Smooth muscle cell (in vitro differentiated cells): ENCODE results near the gene KLF2. TPM values are rescaled to one million over a fixed set of nuclear protein-coding genes. Genes with fewer than 3 reads are reported as not detected.

ENCODE experiments used
- DNase-seq: peaks from one replicate; lab custom pipeline; 2025; ENCODE audit not compliant: unreplicated experiment; lab: John Stamatoyannopoulos, UW
- H2AFZ ChIP-seq: fragments of 200-600 bp; sonication (generic); 2 replicates; pipeline ENCODE4 v1.6.0; 2016; ENCODE audit warnings: antibody characterized with exemption, low read depth, mild to moderate bottlenecking
- H3F3A ChIP-seq: fragments of 200-600 bp; sonication (generic); 2 replicates; pipeline ENCODE4 v1.6.0; 2017; ENCODE audit warnings: antibody characterized with exemption, low read depth
- H3K27ac ChIP-seq: fragments of 200-600 bp; sonication (generic); 2 replicates; pipeline ENCODE4 v1.5.1; 2016; ENCODE audit warnings: low read depth, mild to moderate bottlenecking
- H3K27me3 ChIP-seq: fragments of 200-600 bp; sonication (generic); 2 replicates; pipeline ENCODE4 v1.6.1; 2016; ENCODE audit warnings: low read depth, mild to moderate bottlenecking
- H3K36me3 ChIP-seq: fragments of 200-600 bp; sonication (generic); 2 replicates; pipeline ENCODE4 v1.5.1; 2016; ENCODE audit warnings: low read depth
- H3K4me1 ChIP-seq: fragments of 200-600 bp; sonication (generic); 2 replicates; pipeline ENCODE4 v1.5.1; 2016; ENCODE audit warnings: low read depth
- H3K4me2 ChIP-seq: fragments of 200-600 bp; sonication (generic); 2 replicates; pipeline ENCODE4 v1.6.0; 2016; ENCODE audit warnings: mild to moderate bottlenecking
- H3K4me3 ChIP-seq: fragments of 200-600 bp; sonication (generic); 2 replicates; pipeline ENCODE4 v1.5.1; 2016; ENCODE audit warnings: mild to moderate bottlenecking
- H3K79me2 ChIP-seq: fragments of 200-600 bp; sonication (generic); 2 replicates; pipeline ENCODE4 v1.6.0; 2016; ENCODE audit warnings: low read depth, mild to moderate bottlenecking
- H3K9ac ChIP-seq: fragments of 200-600 bp; sonication (generic); 2 replicates; pipeline ENCODE4 v1.6.0; 2016; ENCODE audit warnings: low read depth
- H3K9me3 ChIP-seq: fragments of 200-600 bp; sonication (generic); replicated peaks from 2 replicates; pipeline ENCODE4 v1.5.1; 2016; ENCODE audit warnings: low read depth
- H4K20me1 ChIP-seq: fragments of 200-600 bp; sonication (generic); 2 replicates; pipeline ENCODE4 v1.6.0; 2016; ENCODE audit warnings: low read depth
- WGBS: methylation state at CpG from one replicate; pipeline ENCODE4 v1.1.7; 2016; ENCODE audit warnings: low lambda C conversion rate; 5-methylcytosine and 5-hydroxymethylcytosine counted together
- polyA plus RNA-seq: library from polyadenylated mRNA; unstranded; fragments of >200 nt; fragmentation: Nextera tagmentation; extraction: Ambion mirVana; gene quantifications from 2 replicates; pipeline ENCODE4 v1.2.1, GENCODE V29; 2016
- total RNA-seq: library from RNA; depleted of rRNA; stranded (reverse); fragments of >200 nt; gene quantifications from 2 replicates; pipeline ENCODE4 v1.2.3, GENCODE V29; 2014
- TF ChIP-seq, protein P1 (sequence below): fragments of 200-600 bp; sonication (generic); IDR thresholded peaks from 2 replicates; pipeline ENCODE4 v1.5.1; 2017; ENCODE audit warnings: borderline replicate concordance, mild to moderate bottlenecking, antibody characterized with exemption; ENCODE audit not compliant: insufficient read depth, poor library complexity, severe bottlenecking

KLF2 gene
- total and polyA plus RNA-seq, 2 experiments from 2014 or later: 2.7 to 18.0 TPM

DNA sequence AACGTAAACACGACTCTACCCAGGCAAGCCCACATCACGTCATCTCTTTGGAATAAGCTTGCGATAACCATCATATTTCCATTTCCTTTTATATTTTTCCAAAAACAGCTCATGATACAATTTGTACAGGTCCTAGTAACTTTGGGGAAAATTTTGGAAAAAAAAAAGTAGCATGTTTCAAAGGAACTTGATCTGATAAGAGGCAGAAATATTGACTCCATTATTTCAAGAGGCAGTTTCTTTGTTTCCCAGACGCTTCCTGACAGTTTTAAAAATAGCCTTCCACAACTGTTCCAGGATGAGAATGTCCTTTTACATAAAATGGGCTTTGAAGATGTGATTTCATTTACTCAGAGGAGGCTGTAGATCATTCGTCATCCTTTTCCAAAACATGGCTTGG lies 23.1 kb downstream of the KLF2 start:
- Histone ChIP-seq H3K36me3 (no peaks in the 10 kb centered on the region), H3K27ac (no peak overlapping the region), H3F3A (no peaks in the 10 kb centered on the region), H2AFZ (no peak overlapping the region), H3K4me1 (no peaks in the 10 kb centered on the region), H3K27me3 (no peaks in the 10 kb centered on the region), H3K4me3 (no peak overlapping the region), H3K4me2 (no peak overlapping the region), H4K20me1 (no peaks in the 10 kb centered on the region), H3K79me2 (no peaks in the 10 kb centered on the region), H3K9ac (no peak overlapping the region), H3K9me3 (no peaks in the 10 kb centered on the region)
- TF ChIP-seq, protein P1, sequence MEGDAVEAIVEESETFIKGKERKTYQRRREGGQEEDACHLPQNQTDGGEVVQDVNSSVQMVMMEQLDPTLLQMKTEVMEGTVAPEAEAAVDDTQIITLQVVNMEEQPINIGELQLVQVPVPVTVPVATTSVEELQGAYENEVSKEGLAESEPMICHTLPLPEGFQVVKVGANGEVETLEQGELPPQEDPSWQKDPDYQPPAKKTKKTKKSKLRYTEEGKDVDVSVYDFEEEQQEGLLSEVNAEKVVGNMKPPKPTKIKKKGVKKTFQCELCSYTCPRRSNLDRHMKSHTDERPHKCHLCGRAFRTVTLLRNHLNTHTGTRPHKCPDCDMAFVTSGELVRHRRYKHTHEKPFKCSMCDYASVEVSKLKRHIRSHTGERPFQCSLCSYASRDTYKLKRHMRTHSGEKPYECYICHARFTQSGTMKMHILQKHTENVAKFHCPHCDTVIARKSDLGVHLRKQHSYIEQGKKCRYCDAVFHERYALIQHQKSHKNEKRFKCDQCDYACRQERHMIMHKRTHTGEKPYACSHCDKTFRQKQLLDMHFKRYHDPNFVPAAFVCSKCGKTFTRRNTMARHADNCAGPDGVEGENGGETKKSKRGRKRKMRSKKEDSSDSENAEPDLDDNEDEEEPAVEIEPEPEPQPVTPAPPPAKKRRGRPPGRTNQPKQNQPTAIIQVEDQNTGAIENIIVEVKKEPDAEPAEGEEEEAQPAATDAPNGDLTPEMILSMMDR: no peak
- 92% methylated on average over 6 of the region's 6 CpGs for WGBS
- DNase-seq: no peak

DNA sequence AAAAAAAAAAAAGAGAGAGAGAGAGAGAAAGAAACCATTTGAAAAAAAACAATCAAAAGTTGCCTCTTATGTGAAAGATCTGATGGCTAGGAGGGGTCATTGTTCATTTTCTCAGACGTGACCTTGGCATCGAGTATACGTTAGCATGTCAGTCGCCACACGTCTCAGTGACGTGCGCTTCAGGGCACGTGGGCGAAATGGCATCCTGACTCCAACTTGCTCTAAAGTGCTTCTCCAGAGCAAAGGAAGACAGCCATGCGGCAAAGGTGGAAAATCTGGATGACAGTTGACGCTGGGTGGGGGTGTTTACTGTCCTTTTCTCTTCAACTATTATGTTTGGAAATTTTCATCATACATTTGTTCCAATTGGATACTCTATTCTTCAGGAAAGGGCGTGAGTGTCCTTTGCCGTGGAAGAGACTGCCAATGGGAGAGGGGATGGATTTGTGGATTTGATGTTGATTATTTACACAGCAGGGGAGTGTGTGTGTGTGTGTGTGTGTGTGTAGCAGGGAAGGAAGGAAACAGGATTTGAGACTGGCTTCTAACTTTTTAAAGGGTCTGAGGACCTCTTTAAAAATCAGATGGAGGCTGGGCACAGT lies 25.0 kb downstream of the KLF2 start:
- Histone ChIP-seq H3F3A (no peaks in the 10 kb centered on the region), H3K27ac (no peak overlapping the region)
- TF ChIP-seq, protein P1: no peak

DNA sequence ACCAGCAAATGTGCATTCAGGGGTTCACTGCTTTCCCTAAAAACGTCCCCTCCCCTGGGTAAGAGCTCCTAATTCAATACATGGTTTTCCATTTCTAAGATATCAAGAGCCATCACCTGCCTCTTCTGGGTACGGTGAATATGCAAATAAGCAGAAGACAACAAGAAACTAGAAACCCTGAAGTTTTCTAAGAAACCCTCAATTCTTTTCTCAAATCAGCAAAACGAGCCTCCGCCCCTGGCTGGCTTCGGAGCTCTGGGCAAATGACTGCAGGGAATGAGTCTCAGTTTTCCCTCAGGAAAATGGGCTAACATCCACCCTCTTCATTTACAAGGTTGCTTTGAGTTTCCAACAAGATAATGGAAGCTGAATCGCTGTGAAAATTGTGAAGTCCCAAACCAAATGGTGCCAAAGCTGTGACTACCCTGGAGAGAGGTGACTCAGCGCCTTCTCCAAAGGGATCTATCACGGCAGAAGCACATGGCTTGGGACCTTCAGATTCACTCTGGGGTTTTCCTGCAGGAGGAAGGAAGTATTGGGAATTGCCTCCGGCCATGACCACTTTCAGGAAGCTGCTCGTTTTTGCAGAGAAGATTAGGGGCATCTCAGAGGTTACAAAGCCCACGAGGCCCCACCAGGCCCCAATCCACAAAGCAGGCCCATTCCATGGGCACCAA lies 26.6 kb downstream of the KLF2 start:
- H3K4me2 ChIP-seq: no peak overlapping the region
- H3K27me3 ChIP-seq: no peaks in the 10 kb centered on the region
- H2AFZ ChIP-seq: no peak overlapping the region
- H3K27ac ChIP-seq: no peak overlapping the region
- H3K4me3 ChIP-seq: no peak overlapping the region
- no peaks in the 10 kb centered on the region for H3F3A ChIP-seq
- H4K20me1 ChIP-seq: no peaks in the 10 kb centered on the region
- no peaks in the 10 kb centered on the region for H3K4me1 ChIP-seq
- no peak overlapping the region for H3K9ac ChIP-seq
- WGBS: 76% methylated on average over 11 of the region's 11 CpGs
- TF ChIP-seq, protein P1: no peak
- H3K36me3 ChIP-seq: no peaks in the 10 kb centered on the region
- no peak for DNase-seq
- no peaks in the 10 kb centered on the region for H3K9me3 ChIP-seq
- H3K79me2 ChIP-seq: no peaks in the 10 kb centered on the region

More for the DNA sequence above, 25.0 kb downstream of the KLF2 start:
- Histone ChIP-seq H3K9me3 (no peaks in the 10 kb centered on the region), H3K4me2 (no peak overlapping the region), H3K27me3 (no peaks in the 10 kb centered on the region), H3K4me3 (no peak overlapping the region), H3K36me3 (no peaks in the 10 kb centered on the region), H3K4me1 (no peaks in the 10 kb centered on the region), H3K79me2 (no peaks in the 10 kb centered on the region), H2AFZ (no peak overlapping the region), H3K9ac (no peak overlapping the region), H4K20me1 (no peaks in the 10 kb centered on the region)
- no peak for DNase-seq
- WGBS: 91% methylated on average over 13 of the region's 13 CpGs
